Left lobe of liver (tissue), 2 donors: ENCODE data around the gene S100A5. TPM values are rescaled to one million over a fixed set of nuclear protein-coding genes. Genes with fewer than 3 reads are reported as not detected.
"Not testable (repeated sequence)": the region's sequence is repeated elsewhere in the genome, so short reads cannot be mapped to it uniquely, and the experiment has no call there.

Source experiments
- ATAC-seq: fragments of 200-7000 bp; cut with Tn5 transposase; one replicate; pipeline ENCODE4 v1.9.1; 2020; ENCODE audit warnings: mild to moderate bottlenecking, moderate library complexity
- DNase-seq: peaks from one replicate; pipeline ENCODE4 v3.0.0-alpha.2; 2020; ENCODE audit warnings: low spot score
- total RNA-seq: library from RNA; stranded (reverse); gene quantifications from one replicate; pipeline ENCODE4 v1.2.1, GENCODE V29; 2021
- donor health status: DM: no; HTN: no; CAD: no; lungs with moderate emphysema.
- donor health status: DM: no; HTN: yes; CAD: no.

Gene S100A5
- total RNA-seq, result not detected

DNA sequence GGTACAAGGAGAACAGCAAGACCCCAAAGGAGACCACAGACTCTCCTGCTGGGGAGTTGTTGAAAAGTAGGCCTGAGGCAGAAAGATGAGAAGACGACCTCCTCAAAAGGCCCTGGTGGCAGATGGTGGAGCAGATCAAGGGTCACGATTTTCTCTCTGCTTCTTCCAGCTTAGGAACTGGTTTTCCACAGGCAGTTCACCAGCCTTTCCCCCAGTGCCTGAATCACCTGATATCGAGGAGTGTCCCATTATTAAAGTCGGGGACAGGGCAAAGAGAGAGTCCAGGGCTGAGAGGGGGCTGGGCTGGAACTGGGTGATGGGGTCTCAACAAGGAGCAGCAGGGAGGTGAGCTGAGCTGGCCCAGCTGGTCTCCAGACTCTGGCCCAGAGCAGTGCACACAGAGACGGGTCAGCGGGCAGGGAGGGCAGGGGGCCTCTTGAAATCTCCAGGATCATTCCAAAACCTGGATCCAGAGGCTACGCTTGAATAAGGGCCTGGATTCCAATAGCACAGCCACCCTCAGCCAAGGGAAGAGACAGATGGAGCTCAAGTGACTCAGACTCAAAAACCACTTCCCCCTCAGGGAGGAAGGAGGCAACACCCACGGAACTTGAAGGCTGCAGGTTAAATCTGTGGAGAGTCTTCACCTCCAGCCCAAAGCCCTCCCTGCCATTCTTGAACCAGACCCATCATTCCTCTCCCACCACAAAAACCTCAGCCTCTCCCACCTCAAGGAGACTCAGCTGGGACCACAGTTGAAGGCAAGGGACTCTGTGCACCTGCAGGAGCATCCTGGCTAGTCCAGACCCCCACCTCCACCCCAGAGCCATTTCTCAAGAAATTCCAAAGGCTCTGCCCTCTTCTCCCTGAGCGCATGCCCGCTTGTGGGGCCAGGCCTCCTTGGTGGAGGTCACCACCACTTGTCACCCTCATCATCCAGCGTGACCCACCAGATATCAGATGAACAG is at the start of gene S100A5:
Gene S100A5, minus strand, starts transcription at position 541 of the 968 bp plus-strand sequence. CDS start 743 bp downstream, outside the sequence.
- DNase-seq (no peak), ATAC-seq (no peak)

DNA sequence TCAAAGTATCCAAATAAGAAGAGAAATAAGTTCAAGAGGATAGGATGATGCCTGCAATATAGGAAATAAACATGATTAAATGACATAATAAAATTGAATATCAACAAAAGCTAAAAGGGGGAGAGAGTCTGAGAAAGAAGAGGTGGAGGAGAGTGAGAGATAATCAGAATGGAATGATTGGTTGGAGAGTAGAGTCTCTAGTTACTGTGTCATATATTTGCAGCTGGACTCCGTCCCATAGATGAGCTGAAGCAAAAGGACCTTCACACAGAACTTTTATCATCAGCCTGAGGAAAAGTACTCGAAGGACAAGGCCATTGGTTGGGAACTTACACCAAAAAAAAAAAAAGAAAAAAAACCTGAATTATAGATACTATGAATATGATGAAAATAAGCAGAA is 47.7 kb upstream of the S100A5 start:
- DNase-seq (no peak), ATAC-seq (no peak)

DNA sequence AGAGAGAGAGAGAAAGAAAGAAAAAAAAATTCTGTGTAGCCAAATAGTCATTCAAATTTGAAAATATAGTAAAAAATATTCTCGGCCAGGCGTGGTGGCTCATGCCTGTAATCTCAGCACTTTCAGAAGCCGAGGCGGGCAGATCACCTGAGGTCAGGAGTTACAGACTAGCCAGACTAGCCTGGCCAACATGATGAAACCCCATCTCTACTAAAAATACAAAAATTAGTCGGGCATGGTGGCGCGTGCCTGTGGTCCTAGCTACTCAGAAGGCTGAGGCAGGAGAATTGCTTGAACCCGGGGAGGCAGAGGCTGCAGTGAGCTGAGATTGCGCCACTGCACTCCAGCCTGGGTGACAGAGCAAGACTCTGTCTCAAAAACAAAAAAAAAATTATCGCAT is 47.3 kb upstream of the S100A5 start:
- not testable (repeated sequence) for ATAC-seq, DNase-seq

DNA sequence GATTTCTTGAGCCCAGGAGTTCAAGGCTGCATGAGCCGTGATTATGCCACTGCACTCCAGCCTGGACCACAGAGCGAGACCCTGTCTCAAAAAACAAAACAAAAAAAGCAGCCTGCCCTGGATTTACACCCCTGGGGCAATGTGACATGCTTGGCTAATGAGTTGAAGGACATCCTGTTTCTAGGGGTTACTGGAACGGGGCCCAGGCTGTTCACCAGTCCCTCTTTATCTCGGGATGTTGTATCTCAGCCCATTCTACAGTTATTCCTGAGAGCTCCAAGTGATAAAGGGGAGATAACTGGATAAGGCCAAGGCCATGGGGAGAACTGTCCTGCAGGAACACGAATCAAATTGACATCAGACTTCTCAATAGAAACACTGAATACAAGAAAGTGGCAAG is 46.6 kb upstream of the S100A5 start:
- DNase-seq (no peak), ATAC-seq (peak; percentile 18)

DNA sequence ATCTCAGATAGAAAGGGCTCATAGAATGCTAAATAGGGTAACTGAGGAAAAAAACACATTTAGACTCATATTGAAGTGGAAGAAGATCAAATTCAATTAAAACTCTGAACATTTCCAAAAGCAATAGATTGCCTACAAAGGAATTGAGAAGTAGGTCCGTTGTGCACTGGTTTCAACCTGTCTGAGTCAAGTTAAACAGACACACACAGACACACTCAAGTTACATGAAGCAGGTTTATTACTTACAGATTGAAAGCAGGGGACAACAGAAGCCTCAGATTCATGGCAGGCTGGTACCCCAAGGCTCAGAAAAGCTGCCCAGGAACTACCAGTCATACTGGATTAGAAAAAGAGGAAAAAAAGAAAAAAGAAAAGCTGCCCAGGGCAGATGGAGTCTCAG is 45.6 kb upstream of the S100A5 start:
- ATAC-seq (no peak), DNase-seq (no peak)

DNA sequence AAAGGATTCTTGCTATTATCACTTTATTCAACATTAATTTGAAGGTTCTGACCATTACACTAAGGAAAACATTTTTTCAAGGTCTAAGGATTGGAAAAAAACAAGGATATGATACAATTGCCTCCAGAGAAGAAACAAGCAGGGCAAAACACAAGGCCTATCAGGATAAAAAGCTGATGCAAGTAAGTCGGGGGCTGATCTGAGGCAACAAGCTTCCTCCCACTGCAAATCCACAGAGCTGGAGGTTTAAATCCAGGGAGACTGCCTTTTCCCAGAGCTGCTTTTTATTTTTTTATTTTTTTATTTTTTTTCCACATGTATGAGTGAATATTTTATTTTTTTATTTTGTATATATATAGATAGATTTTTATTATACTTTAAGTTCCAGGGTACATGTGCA is 44.3 kb upstream of the S100A5 start:
- no peak for DNase-seq
- ATAC-seq, result no peak

DNA sequence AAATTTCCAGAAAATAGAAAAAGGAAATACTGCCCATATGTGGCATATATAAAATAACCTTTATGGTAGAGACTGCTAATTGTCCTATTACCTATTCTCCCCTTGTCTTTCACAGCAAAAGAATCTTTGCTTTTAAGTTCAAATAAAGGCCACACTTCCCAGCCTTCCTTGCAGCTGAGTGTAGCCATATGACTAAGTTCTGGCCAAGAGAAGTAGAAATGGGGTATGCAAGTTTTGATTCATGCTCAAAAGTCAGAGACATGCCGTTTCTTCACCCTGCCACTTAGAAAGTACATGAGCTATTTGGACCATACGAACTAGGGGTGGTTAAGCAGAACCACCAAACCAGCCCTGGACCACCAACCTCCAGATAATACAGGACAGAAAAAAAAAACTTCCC is 43.2 kb upstream of the S100A5 start:
- DNase-seq (no peak), ATAC-seq (no peak)

- DNase-seq, ATAC-seq: not testable (repeated sequence)
These were observed 42.8 kb upstream of the S100A5 start for GRCh38 chr1:153583514-153583913.

DNA sequence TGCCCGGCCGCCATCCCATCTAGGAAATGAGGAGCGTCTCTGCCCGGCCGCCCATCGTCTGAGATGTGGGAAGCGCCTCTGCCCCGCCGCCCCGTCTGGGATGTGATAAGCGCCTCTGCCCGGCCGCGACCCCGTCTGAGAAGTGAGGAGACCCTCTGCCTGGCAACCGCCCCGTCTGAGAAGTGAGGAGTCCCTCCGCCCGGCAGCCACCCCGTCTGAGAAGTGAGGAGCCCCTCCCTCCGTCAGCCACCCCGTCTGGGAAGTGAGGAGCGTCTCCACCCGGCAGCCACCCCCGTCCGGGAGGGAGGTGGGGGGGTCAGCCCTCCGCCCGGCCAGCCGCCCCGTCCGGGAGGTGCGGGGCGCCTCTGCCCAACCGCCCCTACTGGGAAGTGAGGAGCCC is 42.1 kb upstream of the S100A5 start:
- DNase-seq, ATAC-seq: not testable (repeated sequence)

GRCh38 chr1:153578936-153579335 is 38.2 kb upstream of the S100A5 start:
- DNase-seq (no peak), ATAC-seq (no peak)

DNA sequence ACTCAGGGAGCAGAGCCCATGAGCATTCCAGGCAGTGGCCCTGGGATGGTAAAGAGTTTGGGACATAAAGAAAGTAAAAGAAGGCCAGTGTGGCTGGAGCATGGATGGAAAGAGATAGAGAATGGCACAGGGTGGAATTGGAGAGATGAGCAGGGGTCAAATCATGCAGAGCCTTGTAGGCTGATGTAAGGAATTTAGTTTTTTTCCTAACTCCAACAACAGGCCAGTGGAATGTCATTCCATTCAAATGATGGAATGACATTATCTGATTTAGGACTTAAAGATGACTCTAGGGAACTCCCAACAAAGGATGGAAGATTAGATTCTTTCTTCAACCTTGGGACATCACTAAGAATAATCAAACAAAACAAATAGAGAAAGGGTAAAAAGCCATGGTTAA is 37.8 kb upstream of the S100A5 start:
- DNase-seq, result no peak
- no peak for ATAC-seq

- ATAC-seq, result no peak
- no peak for DNase-seq
These were observed 36.9 kb upstream of the S100A5 start for GRCh38 chr1:153577624-153578051.

- ATAC-seq (no peak), DNase-seq (no peak)
These were observed 36.4 kb upstream of the S100A5 start for GRCh38 chr1:153577138-153577537.

GRCh38 chr1:153575497-153575896 is 34.8 kb upstream of the S100A5 start:
- DNase-seq, ATAC-seq: not testable (repeated sequence)

GRCh38 chr1:153575081-153575491 is 34.4 kb upstream of the S100A5 start:
- DNase-seq, ATAC-seq: not testable (repeated sequence)

DNA sequence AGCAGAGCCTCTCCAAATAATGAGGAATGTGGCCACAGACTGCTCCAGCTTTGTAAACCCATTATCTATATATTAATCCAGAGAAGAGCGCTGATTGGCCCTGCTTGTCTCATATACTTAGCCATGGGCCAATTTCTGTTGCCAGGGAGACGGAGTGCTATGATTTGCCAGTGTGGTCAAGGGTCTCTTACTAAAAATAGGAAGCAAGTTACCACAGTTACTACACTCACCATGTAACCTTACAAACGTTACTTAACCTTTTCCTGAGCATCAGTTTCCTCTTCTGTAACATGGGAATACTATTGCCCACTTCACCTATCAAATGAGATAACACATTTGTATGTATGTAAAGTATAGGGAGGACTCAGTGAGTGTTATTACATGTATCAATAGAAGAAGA is 32.6 kb upstream of the S100A5 start:
- no peak for ATAC-seq
- no peak for DNase-seq

DNA sequence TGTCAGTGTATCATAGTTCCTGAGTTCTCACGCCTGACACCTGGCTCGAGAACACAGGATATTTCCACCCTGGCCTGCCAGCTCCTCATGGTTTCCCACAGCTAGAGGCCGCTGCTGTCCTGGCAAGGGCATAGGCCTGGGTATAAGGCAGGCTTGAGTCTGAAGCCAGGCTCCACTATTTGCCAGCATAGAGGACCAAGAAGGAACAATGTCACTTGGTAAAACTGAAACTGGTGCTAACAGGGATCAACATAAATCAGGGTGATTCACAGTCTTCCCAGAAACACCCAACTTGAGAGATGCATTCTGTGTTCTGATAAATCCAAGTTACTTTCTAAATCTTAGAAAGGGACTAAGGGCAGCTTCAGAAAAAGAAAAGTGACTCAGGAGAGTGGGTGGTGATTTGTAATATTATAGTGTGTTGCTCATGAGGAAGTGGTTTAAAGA is 31.9 kb upstream of the S100A5 start:
- ATAC-seq (peak; percentile 97), DNase-seq (peak; percentile 87)

- DNase-seq, result no peak
- ATAC-seq, result no peak
These were observed 31.0 kb upstream of the S100A5 start for GRCh38 chr1:153571706-153572105.

DNA sequence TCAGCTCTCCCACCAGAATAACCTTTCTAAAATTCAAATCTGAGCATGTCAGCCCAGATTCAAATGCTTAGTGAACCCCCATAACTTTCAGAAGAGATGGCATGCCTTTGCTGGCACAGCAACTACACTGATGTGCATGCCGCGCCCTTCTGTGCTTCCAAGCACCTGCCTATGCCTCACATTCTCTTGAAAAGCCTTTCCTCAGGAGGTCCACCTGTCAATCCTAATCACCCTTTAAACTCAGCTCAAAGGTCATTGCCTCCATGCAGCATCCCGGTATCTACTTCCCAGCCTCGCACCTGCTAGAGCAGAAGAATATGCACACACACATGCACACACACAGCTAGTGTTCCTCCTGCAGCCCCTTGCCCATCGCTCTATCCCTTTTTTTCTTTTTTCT is 30.1 kb upstream of the S100A5 start:
- no peak for DNase-seq
- no peak for ATAC-seq

GRCh38 chr1:153569465-153569864 is 28.7 kb upstream of the S100A5 start:
- DNase-seq (no peak), ATAC-seq (no peak)

DNA sequence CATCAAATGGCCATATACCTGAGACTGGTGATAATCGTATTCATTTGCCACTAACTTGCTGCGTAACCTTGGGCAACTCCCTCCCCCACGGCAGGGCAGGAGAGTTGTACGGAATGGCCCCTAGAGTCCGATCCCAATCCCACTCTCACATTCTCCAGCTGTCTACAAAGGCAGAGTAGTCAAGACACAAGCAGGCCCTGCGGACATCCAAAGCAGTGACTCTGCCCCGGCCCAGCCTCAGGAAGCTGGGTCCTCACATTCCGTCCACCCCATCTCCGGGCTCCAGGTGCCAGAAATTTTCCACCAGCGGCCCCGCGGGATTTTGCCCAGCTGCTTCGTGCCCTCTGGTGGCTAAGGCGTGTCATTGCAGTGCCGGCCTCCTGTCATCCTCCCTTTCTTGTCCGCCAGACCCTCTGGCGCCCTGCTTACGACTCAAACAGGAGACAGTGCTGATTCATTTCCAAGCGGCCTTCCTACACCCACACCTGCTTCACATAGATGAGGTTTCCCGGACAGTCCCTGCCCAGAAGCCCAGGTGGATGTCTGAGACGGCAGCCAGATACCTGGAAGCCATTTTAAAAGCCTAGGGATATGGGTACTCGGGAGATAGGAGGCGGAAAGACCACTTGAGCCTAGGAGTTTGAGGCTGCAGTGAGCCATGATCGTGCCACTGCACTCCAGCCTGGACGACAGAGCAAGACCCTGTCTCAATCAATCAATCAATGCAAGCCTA is 27.8 kb upstream of the S100A5 start:
- ATAC-seq (peak; percentile 82), DNase-seq (peak; percentile 82)
